Bone marrow (tissue), 2 donors: ENCODE data around the gene SCYGR5.
"Not testable (repeated sequence)": the region's sequence is repeated elsewhere in the genome, so short reads cannot be mapped to it uniquely, and the experiment has no call there.

ENCODE experiments used
- DNase-seq, 2 donors: peaks; one replicate each; lab custom pipeline; 2025; lab: John Stamatoyannopoulos, UW

SCYGR5 gene

DNA sequence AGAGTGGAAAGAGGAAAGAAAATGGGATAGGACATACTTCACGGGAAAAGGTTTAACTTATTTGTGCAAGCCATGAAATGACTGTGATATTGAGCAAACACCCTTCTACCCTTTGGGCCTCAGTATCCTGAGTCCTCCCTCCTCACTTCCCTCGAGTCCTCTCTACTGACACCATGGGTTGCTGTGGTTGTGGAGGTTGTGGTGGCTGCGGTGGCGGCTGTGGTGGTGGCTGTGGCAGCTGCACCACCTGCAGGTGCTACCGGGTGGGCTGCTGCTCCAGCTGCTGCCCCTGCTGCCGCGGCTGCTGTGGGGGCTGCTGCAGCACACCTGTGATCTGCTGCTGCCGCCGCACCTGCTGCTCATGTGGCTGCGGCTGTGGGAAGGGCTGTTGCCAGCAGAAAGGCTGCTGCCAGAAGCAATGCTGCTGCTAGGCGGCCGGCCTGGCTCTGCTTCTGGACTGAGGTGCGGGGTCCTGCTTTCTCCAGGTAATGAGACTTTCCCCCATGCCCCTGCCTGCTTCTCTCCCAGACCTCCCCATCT lies at the start of gene SCYGR5:
TSS of gene SCYGR5 (plus strand) at position 174 of the 540 bp plus-strand sequence. CDS start at position 174, 0 bp downstream.
- not testable (repeated sequence) for DNase-seq

GRCh38 chr2:227617316-227618230 lies 49.0 kb upstream of the SCYGR5 start, which contains the start of gene SCYGR4:
Gene SCYGR4, plus strand, starts transcription at chr2:227617498. Its CDS starts 0 bp downstream, at chr2:227617498.
- DNase-seq, result no peak

GRCh38 chr2:227623226-227623625 lies 43.4 kb upstream of the SCYGR5 start:
- no peak for DNase-seq

DNA sequence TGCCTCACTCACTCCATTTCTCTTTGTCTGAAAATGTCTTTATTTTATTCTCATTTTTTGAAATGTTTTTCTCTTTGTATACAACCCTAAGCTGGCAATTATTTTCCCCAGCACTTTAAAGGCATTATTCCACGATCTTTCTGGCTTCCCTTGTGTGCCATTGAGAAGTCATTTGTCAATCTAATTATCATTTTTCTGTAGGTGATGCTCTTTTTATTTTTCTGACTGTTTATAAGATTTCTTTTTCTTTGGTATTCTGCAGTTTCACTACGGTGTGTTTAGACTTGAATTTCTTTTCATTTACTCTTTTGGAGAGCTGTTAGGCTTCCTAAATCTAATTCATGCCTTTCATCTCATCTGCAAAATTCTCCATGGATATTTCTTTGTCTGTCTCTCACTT lies 41.2 kb upstream of the SCYGR5 start:
- DNase-seq, result no peak

DNA sequence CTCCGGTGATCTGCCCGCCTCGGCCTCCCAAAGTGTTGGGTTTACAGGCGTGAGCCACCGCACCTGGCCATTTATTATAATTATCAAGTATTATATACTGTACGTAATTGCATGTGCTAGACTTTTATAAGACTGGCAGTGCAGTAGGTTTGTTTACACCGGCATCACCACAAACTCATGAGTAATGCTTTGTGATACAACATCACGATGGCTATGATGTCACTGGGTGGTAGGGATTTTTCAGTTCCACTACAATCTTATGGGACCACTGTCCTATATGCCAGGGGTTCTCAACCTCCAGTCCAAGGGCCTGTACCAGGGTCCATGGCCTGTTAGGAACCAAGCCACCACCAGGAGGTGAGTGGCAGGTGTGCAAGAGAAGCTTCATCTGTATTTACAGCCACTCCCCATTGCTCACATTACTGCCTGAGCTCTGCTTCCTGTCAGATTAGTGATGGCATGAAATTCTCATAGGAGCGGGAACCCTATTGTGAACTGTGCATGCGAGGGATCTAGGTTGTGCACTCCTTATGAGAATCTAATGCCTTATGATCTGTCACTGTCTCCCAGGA lies 39.9 kb upstream of the SCYGR5 start:
- no peak for DNase-seq

DNA sequence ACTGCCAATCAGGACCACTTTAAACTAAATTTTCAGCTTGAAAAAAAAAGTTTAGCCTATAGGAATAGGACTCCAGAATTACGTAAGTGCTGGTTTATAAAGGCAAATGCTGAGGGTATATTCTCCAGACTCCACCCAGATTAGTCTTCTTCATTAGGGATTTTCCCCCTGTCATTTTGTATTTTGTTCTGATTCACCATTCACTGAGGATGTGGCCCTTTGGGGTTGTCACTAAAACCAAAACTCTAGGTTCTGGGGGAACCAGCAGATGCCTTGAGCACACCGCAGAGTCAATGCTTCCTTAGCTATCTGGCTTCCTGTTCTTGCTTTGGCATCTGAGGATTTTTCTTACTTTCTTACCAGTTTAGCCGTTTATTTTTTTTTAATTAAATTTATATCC lies 38.8 kb upstream of the SCYGR5 start:
- no peak for DNase-seq

- no peak for DNase-seq
Observed at GRCh38 chr2:227629435-227629834, 37.2 kb upstream of the SCYGR5 start.

GRCh38 chr2:227630322-227630721 lies 36.3 kb upstream of the SCYGR5 start:
- no peak for DNase-seq

GRCh38 chr2:227632827-227633226 lies 33.8 kb upstream of the SCYGR5 start:
- no peak for DNase-seq

DNA sequence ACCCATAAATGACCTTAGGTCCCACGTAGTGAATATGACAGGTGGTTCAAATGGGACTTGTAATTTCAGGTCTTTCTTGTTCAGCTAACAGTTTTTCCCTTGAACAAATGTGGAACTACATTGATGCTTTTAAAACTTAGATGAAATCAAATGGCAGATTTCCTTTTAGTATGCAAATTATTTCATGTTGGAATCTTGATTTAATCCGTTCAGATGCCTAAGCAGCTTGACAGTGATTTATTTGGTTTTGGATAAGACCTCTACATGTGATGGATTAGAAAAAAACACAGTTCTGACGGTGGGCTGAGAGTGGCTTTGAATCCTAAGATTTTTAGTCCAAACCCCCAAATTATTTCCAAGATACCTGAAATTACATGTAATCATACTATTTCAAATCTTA lies 32.4 kb upstream of the SCYGR5 start:
- DNase-seq, result no peak

GRCh38 chr2:227642656-227643055 lies 23.9 kb upstream of the SCYGR5 start:
- no peak for DNase-seq

DNA sequence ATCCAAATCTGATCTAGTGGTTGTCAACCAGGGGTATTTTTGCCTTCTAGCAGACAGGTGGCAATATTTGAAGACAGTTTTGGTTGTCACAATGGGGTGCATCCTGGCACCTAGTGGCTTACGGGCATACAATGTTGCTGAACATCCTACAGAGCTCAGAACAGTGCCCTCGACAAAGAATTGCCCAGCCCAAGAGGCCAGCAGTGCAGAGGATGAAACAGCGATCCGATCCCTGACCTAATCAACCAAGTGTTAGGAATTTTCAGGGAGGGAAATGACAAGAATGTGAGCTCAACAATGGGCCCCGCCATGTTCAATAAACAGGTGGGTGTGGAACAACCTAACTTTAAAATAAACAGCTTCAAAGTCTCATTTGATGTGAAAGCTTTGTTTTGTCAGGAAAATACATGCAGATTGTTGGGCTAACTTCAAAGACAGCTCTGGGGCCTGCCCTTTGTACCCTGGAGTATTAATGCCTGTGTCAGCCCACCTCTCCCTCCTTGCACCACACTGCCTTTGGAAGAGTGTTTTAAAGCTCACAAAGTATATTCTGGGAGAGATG lies 22.5 kb upstream of the SCYGR5 start:
- no peak for DNase-seq

- DNase-seq, result no peak
Observed at GRCh38 chr2:227653419-227653818, 13.2 kb upstream of the SCYGR5 start.

GRCh38 chr2:227654426-227654825 lies 12.2 kb upstream of the SCYGR5 start:
- no peak for DNase-seq

DNA sequence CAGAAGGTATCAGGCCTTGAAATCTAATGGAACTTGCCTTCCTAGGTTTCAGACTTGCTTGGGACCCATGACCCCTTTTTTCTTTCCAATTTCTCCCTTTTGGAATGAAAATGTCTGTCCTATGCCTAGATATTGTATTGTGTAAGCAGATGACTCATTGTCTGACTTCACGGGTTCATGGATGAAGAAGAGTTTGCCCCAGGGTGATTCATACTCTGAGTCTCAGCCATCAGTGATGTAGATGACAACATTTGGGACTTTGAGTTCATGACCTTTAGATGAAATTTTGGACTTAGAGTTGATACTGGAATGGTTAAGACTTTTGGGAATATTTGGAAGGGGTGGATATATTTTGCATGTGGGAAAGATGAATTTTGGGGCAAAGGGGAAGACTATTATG lies 11.2 kb upstream of the SCYGR5 start:
- no peak for DNase-seq

DNA sequence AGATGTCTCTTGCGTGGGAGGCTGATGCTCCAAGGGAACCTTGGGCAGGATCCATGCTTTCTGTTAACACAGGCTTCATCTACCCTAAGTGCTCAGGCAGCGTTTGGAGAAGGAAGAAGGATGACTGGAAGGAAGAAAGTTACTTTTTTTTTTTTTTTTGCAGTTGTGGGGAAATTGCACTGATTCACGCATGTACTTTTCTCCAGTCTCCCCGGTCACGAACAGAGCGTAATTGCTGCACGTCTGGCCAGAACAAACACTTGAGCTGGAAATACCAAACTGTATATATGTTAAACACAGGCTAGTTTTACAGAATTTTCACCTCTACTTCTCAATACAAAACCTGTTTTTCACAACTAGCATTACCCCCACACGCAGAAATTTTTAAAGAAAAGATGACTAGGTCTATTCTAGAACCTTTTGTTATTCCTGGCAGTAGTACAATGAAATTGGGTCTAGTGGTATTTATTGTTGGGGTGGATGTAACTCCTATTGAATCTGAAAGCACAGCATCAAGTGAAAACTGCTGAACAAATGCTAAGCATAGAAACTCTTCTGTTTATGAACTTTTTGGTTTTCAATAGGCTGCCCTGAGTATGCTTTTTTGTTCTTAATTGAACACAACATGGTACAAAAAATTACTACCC lies 9.3 kb upstream of the SCYGR5 start:
- no peak for DNase-seq

GRCh38 chr2:227661025-227661649 lies 5.5 kb upstream of the SCYGR5 start:
- no peak for DNase-seq

GRCh38 chr2:227661827-227662226 lies 4.8 kb upstream of the SCYGR5 start:
- DNase-seq, result no peak

DNA sequence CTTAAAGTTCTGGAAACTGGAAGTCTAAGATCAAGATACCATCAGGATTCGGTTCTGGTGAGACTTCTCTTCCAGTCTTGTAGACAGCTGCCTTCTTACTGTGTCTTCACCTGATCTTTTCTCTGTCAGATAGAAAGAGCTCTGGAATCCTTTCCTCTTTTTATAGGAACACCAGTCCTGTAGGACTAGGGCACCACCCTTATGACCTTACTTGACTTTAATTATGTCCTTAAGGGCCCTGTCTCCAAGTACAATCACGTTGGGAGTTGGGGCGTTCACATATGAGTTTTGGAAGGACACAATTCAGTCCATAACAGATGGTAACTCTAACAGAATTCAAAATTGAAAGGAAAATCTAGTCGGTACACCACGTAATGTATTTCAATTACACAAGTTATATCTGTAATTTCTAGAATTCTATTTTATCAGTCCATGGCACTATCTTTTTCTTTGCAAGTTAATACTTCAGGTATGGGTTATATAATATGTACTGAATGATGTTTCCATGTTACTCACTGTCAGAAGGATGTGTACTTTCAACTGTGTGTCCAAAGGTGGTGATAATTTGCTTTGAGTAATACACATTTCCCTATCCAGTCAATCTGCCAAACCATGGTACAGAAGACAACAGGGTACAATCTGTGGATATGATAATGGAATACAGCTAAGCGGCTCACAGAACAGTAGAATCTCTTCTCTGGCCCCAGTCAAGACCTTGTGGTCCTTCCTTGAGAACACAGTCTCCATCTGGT lies 1.2 kb upstream of the SCYGR5 start:
- no peak for DNase-seq

GRCh38 chr2:227671170-227671905 lies 4.7 kb downstream of the SCYGR5 start:
- DNase-seq, result no peak
